Measurements from ENCODE around the gene CAMTA1. TPM values are rescaled to one million over a fixed set of nuclear protein-coding genes. Genes with fewer than 3 reads are reported as not detected.

The CAMTA1 gene
- total and polyA plus RNA-seq, 4 donors, result 18.0 to 93.5 (median 35.8) TPM

DNA sequence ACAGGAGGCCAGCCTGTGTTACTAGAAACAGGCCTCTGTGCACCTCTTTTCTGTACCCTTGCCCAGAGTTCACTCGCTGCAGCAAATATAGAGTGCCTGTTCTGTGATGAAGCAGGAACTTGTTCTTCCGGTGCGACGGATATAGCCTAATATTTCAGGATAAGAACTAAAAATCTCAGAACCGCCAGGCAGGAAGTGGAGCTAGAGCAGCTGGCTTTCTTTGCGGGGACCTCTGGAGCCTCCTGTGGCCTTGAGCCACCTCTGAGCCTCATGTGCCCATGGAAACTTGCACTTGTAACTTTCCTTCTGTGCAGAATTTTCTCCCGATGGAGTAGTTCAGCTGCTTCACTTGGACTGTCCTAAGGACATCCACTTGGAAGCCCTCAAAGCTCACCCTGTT is 941.4 kb downstream of the CAMTA1 start:
- no peaks in the 10 kb centered on the region for H3K27me3 ChIP-seq (ENCODE audit: control insufficient read depth in 4 of 4, insufficient read depth in 4 of 4, low read length in 3 of 4)
- no peak for DNase-seq (ENCODE audit: low spot score)
- no peak overlapping the region for H3K27ac ChIP-seq (ENCODE audit: low read depth in 1 of 2, low read length in 2 of 2)
- 56% methylated on average over 7 of the region's 7 CpGs for WGBS
- no peak overlapping the region for H3K9ac ChIP-seq (ENCODE audit: low read depth in 1 of 2, low read length in 2 of 2)
- H3K4me1 ChIP-seq (ENCODE audit: control insufficient read depth in 4 of 4, insufficient read depth in 4 of 4, low read length in 3 of 4), result no peaks in the 10 kb centered on the region
- H3K9me3 ChIP-seq (ENCODE audit: control insufficient read depth in 4 of 4, low read length in 3 of 4), result no peaks in the 10 kb centered on the region
- no peaks in the 10 kb centered on the region for H3K36me3 ChIP-seq (ENCODE audit: control insufficient read depth in 4 of 4, insufficient read depth in 3 of 4, low read depth in 1 of 4, low read length in 3 of 4)
- no peak for TF ChIP-seq HNF4G (IDR thresholded peaks at IDR 0.05)
- TF ChIP-seq RAD21 (IDR thresholded peaks at IDR 0.05), result peak in 1 of 2 donors; percentile 3
- no peak for TF ChIP-seq YY1 (IDR thresholded peaks at IDR 0.05)
- peak; percentile 88 for TF ChIP-seq NR2F2 (IDR thresholded peaks at IDR 0.05)
- peak; percentile 25 to 32 for TF ChIP-seq GABPA (IDR thresholded peaks at IDR 0.05 in 1 of 2, conservative IDR thresholded peaks at IDR 0.05 in 1 of 2)
- peak; percentile 24 for TF ChIP-seq SP1 (IDR thresholded peaks at IDR 0.05)
- TF ChIP-seq, protein P1, sequence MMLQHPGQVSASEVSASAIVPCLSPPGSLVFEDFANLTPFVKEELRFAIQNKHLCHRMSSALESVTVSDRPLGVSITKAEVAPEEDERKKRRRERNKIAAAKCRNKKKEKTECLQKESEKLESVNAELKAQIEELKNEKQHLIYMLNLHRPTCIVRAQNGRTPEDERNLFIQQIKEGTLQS (IDR thresholded peaks at IDR 0.05), result no peak
- H3K4me3 ChIP-seq (ENCODE audit: low read depth in 1 of 3, low read length in 3 of 3), result no peak overlapping the region

DNA sequence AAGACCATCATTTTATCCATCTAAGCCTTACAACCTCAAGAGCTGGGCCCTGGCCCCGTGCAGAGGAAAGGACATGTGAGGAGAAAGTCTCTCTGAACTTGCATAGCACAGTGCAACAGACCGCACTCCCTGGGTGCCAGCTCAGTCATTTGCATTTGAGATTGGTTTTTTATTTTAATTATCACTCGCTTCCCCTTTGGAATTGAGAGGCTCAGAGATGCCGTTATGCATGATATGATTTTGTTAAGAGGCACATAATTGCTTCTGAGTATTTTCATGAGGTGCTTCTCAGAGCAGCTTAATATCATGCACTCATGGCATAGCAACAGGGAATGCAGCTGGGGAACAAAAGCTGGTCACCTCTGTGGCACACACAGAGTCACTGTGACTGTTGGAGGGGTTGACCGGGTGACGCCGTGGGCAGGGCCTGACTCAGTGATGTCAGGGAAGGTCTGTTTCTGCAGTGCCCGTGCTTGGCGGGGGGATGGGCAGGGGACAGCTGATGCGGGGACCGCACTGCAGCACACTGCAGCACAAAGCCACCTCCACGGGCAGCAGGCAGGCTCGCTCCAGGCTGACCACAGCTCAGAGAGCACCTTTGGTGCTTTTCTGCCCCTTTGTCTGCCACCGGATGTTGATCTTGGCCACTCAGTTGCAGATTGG is 942.7 kb downstream of the CAMTA1 start:
- Histone ChIP-seq H3K27ac (ENCODE audit: low read depth in 1 of 2, low read length in 2 of 2) (no peak overlapping the region), H3K9me3 (ENCODE audit: control insufficient read depth in 4 of 4, low read length in 3 of 4) (no peaks in the 10 kb centered on the region), H3K27me3 (ENCODE audit: control insufficient read depth in 4 of 4, insufficient read depth in 4 of 4, low read length in 3 of 4) (no peaks in the 10 kb centered on the region), H3K9ac (ENCODE audit: low read depth in 1 of 2, low read length in 2 of 2) (no peak overlapping the region), H3K4me1 (ENCODE audit: control insufficient read depth in 4 of 4, insufficient read depth in 4 of 4, low read length in 3 of 4) (no peaks in the 10 kb centered on the region), H3K4me3 (ENCODE audit: low read depth in 1 of 3, low read length in 3 of 3) (no peak overlapping the region), H3K36me3 (ENCODE audit: control insufficient read depth in 4 of 4, insufficient read depth in 3 of 4, low read depth in 1 of 4, low read length in 3 of 4) (no peaks in the 10 kb centered on the region)
- TF ChIP-seq REST (IDR thresholded peaks at IDR 0.05) (no peak), EGR1 (IDR thresholded peaks at IDR 0.05; ENCODE audit: low read depth in 2 of 2) (no peak), ZBTB33 (IDR thresholded peaks at IDR 0.05) (no peak), FOXA2 (IDR thresholded peaks at IDR 0.05) (no peak), FOXA1 (IDR thresholded peaks at IDR 0.05) (no peak), NR2F2 (IDR thresholded peaks at IDR 0.05) (no peak), RXRA (IDR thresholded peaks at IDR 0.05) (no peak), HNF4G (IDR thresholded peaks at IDR 0.05) (no peak), HNF4A (conservative IDR thresholded peaks at IDR 0.05) (no peak), JUND (IDR thresholded peaks at IDR 0.05) (no peak), YY1 (IDR thresholded peaks at IDR 0.05) (no peak), TAF1 (conservative IDR thresholded peaks at IDR 0.05) (no peak), GABPA (IDR thresholded peaks at IDR 0.05 in 1 of 2, conservative IDR thresholded peaks at IDR 0.05 in 1 of 2) (no peak), RAD21 (IDR thresholded peaks at IDR 0.05) (no peak)
- TF ChIP-seq, protein P1 (IDR thresholded peaks at IDR 0.05), result no peak
- no peak for DNase-seq (ENCODE audit: low spot score)
- 87% methylated on average over 14 of the region's 14 CpGs for WGBS

All from liver (tissue), 9 donors.